HG02588 (cell line): ENCODE measurements around the gene SBK3.
"Not testable (repeated sequence)": the region's sequence is repeated elsewhere in the genome, so short reads cannot be mapped to it uniquely, and the experiment has no call there.

Source experiments
- ATAC-seq: cut with Tn5 transposase; IDR thresholded peaks from one replicate; pipeline ENCODE4 v1.9.1; 2021; ENCODE audit warnings: mild to moderate bottlenecking, moderate library complexity; ENCODE audit not compliant: unreplicated experiment

The SBK3 gene

GRCh38 chr19:55578031-55578760 is 32.9 kb upstream of the SBK3 start:
- no peak for ATAC-seq

- ATAC-seq: no peak
Measured at GRCh38 chr19:55576746-55577145, 31.4 kb upstream of the SBK3 start.

GRCh38 chr19:55573929-55574328 is 28.6 kb upstream of the SBK3 start:
- not testable (repeated sequence) for ATAC-seq

DNA sequence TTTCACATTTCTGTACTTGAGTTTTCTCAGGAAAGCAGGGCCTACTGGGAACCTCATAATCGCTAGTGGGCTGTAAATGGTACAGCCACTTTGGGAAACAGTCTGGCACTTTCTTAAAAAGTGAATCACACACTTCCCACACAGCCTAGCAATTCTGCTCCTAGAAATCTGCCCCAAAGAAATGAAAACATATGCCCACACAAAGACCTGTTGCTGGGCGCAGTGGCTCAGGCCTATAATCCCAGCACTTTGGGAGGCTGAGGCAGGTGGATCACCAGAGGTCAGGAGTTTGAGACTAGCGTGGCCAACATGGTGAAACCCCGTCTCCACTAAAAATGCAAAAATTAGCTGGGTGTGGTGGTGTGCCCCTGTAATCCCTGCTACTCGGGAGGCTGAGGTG is 24.1 kb upstream of the SBK3 start:
- not testable (repeated sequence) for ATAC-seq

- no peak for ATAC-seq
Measured at GRCh38 chr19:55567708-55568328, 22.5 kb upstream of the SBK3 start.

GRCh38 chr19:55566823-55567222 is 21.5 kb upstream of the SBK3 start:
- no peak for ATAC-seq

GRCh38 chr19:55563261-55563690 is 17.9 kb upstream of the SBK3 start:
- ATAC-seq: no peak

- no peak for ATAC-seq
Measured at GRCh38 chr19:55559684-55560083, 14.3 kb upstream of the SBK3 start.

- ATAC-seq: no peak
Measured at GRCh38 chr19:55554741-55555152, 9.4 kb upstream of the SBK3 start.

- ATAC-seq: no peak
Measured at GRCh38 chr19:55554302-55554701, 9.0 kb upstream of the SBK3 start.

DNA sequence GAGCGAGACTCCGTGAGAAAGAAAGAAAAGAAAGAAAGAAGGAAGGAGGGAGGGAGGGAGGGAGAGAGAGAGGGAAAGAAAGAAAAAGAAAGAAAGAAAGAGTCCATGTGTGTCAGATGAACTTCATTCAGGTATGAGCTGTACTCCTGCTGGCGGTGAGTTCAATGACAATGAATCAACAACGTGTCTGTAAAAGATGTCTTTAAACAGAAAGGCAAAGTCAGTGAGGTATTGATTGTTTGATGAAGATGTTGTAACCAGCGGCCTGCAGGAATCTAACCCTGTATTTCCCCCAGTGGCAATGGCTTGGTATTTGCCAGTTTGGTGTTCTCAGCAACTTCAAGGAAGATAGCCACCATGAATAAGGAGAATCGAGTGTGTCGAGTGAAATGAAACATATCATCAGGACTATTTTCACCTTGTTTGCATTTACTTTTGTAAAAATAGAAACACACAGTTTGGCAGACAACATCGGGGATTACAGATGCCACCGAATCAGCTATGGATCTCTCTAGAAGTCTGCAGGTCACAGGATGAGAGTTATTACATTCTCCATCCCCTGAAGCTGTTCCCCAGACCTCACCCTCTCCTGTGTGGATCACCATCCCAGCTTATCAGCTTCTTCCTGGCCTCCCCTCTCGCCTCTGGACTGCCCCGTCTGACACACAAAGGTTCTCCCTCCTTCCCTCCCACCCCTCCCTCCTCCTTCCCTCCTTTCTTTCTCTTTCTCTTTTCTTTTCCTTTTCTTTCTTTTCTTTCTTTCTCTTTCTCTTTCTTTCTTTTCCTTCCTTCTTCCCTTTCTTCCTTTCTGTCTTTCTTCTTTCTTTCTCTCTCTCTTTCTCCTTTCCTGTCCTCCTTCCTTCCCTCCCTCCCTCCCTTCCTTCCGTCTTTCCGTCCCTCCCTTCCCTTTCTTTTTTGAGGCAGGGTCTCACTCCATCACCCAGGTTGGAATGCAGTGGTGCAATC is 8.2 kb upstream of the SBK3 start:
- no peak for ATAC-seq

GRCh38 chr19:55552620-55553019 is 7.3 kb upstream of the SBK3 start:
- no peak for ATAC-seq

DNA sequence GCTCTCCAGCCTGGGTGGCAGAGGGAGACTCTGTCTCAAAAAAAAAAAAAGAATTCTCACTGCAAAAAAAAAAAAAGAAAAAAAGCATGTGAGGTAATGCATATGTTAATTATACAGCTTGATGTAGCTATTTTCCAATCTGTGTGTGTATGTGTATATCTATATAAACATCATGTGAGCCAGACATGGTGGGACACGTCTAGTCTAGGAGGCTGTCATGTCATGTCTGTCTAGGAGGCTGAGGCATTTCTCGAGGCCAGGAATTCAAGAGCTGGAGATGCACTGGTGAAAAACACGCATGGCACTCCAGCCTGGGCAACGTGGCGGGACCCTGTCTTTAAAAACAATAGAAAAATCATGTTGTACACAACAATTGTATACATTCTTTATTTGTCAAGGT is 6.9 kb upstream of the SBK3 start:
- ATAC-seq: no peak

DNA sequence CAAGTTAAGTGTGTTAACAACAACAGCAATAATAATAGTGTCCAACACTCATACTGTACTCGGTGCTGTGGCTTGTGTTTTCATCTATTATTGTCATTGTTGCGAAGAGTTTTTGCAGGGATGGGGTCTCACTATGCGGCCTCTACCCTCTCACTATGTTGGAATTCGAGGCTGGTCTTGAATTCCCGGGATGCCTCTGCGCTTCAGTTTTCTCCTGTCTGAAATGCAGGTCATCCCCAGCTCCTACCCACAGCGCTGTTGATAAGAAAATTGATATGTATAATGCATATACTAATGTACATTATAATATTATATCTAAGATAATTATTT is 4.9 kb upstream of the SBK3 start:
- ATAC-seq: no peak

GRCh38 chr19:55549500-55550320 is 4.4 kb upstream of the SBK3 start:
- no peak for ATAC-seq

DNA sequence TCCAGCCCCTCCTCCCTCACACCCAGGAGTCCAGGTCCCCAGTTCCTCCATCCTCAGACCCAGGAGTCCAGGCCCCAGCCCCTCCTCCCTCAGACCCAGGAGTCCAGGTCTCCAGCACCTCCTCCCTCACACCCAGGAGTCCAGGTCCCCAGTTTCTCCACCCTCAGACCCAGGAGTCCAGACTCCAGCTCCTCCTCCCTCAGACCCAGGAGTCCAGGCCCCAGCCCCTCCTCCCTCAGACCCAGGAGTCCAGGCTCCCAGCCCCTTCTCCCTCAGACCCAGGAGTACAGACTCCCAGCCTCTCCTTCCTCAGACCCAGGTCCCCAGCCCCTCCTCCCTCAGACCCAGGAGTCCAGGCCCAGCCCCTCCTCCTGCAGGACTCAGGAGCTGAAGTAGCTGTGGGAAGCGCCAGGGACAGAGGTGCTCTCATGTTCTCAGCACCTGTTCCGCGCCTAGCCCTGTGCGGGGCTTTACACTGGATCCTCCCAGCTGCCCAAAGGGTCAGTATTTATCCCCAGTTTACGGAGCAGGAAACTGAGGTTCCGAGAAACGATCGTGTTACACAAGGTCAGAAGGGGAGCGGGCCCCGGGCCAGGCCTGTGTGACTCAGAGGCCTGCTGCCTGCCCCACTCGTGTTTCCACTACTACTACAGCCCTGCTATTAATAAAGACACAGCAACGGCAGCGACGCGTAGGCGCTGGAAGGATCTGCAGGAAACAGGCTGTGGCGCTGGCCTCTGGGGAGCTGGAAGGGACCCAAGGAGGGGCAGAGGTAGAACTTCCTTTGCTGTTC is 1.7 kb upstream of the SBK3 start:
- ATAC-seq: no peak

DNA sequence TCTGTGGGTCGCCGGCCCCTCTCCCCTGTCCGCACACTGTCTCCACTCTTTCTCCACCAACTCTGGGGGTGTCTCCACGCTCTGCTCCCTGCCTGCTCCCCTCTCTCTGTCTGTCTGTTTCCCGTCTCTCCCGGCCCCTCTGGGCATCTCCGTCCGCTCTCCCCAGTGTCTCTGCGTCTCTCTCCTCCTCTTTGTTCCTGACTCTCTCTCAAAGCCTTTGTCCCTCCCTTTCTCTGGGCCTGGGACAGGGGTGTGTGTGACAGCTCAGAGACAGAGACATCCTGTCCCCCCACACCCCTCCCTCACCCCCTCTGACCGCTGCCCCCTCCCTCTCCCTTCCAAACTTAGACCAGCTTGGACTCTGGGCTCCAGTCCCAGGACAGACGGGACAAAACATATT is 668 bp upstream of the SBK3 start:
- no peak for ATAC-seq

DNA sequence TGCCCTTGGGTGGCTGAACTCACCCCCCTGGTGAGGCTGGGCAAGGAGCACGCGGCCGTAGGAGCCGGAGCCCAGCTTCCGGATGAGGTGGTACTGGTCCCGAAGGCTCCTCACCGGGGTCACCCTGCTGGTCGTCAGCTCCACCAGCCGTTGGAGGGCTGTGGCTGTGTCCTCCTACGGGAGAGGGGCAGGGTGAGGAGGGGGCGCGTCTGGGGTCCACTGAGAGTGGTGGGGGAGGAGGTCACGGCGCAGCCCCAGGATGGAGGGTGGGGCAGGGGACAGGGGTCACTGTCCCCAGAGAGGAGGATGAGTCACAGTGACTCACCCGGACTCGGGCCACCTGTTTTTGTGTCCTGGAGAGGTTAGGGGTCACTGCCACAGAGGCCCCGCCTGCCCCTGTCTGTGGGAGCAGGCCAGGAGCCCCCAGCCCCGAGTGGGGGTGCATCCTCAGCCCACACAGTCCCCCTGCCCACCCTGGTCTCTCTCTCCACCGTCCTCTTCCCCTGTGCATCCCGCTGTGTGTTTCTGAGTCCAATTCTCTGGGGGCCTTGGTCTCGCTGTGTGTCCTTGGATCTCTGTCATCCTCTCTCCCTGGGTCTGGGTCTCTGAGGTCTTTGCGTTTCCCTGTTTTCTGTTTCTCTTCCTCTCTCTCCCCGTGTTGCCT is 435 bp downstream of the SBK3 start:
- no peak for ATAC-seq

GRCh38 chr19:55544014-55544413 is 1.3 kb downstream of the SBK3 start:
- ATAC-seq: no peak

DNA sequence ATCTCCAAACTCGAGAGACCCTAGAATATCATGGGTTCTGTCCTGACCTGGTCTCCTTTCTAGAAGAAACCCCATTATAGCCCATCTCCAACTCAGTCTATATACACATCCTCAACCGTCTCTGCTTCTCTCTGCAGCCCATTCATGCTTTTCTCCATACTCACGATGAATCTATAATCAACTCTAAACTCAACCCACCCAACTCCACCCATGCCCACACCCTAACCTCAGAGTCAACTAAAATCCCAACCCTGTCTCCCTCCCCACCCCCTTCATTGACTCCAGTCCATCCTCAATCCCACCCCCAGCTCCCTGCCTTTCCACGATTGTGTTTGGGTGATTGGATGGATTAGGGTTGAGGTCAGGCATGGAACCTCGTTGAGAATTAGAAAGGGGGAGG is 1.8 kb downstream of the SBK3 start:
- no peak for ATAC-seq
